Measurements from ENCODE around the gene UBAC1.

The UBAC1 gene

GRCh38 chr9:135961277-135961715 is at the start of gene UBAC1:
UBAC1 (minus strand) TSS chr9:135961373; CDS start chr9:135961162, 211 bp downstream.
- DNase-seq = peak; percentile 97

GRCh38 chr9:136010615-136011361 is 49.6 kb upstream of the UBAC1 start:
- no peak for DNase-seq

GRCh38 chr9:136010176-136010575 is 49.0 kb upstream of the UBAC1 start:
- no peak for DNase-seq

GRCh38 chr9:136009516-136009915 is 48.3 kb upstream of the UBAC1 start:
- no peak for DNase-seq

- no peak for DNase-seq
These were observed 47.5 kb upstream of the UBAC1 start for GRCh38 chr9:136008693-136008997.

GRCh38 chr9:136007934-136008692 is 46.9 kb upstream of the UBAC1 start:
- no peak for DNase-seq

GRCh38 chr9:136007276-136007933 is 46.2 kb upstream of the UBAC1 start:
- DNase-seq = no peak

GRCh38 chr9:136006169-136006568 is 45.0 kb upstream of the UBAC1 start:
- no peak for DNase-seq

GRCh38 chr9:136004712-136005111 is 43.5 kb upstream of the UBAC1 start:
- no peak for DNase-seq

- DNase-seq = no peak
These were observed 43.0 kb upstream of the UBAC1 start for GRCh38 chr9:136004219-136004618.

GRCh38 chr9:136003411-136004218 is 42.4 kb upstream of the UBAC1 start:
- no peak for DNase-seq

- DNase-seq = no peak
These were observed 41.7 kb upstream of the UBAC1 start for GRCh38 chr9:136002881-136003280.

- DNase-seq = no peak
These were observed 41.0 kb upstream of the UBAC1 start for GRCh38 chr9:136002215-136002614.

GRCh38 chr9:136001231-136001630 is 40.1 kb upstream of the UBAC1 start:
- no peak for DNase-seq

- DNase-seq = no peak
These were observed 37.4 kb upstream of the UBAC1 start for GRCh38 chr9:135998410-135999071.

- DNase-seq = no peak
These were observed 36.8 kb upstream of the UBAC1 start for GRCh38 chr9:135998016-135998380.

GRCh38 chr9:135997090-135998015 is 36.2 kb upstream of the UBAC1 start:
- no peak for DNase-seq

GRCh38 chr9:135995816-135996215 is 34.6 kb upstream of the UBAC1 start:
- DNase-seq = no peak

- DNase-seq = peak; percentile 51
These were observed 33.5 kb upstream of the UBAC1 start for GRCh38 chr9:135994501-135995192.

- no peak for DNase-seq
These were observed 32.8 kb upstream of the UBAC1 start for GRCh38 chr9:135993765-135994500.
